Mesendoderm (in vitro differentiated cells): ENCODE measurements around the gene MYBPC2.

Experiments used
- DNase-seq: peaks from one replicate; pipeline ENCODE4 v3.0.0; 2013
- H2AK5ac ChIP-seq: 2 replicates; pipeline ENCODE4 v1.6.1; 2013; ENCODE audit warnings: low read length, inconsistent platforms
- H2BK120ac ChIP-seq: 2 replicates; pipeline ENCODE4 v1.6.1; 2013; ENCODE audit warnings: low read depth, mild to moderate bottlenecking, low read length, moderate library complexity, mixed read lengths
- H2BK15ac ChIP-seq: replicated peaks from 2 replicates; pipeline ENCODE4 v1.6.1; 2013; ENCODE audit warnings: low read depth, mild to moderate bottlenecking, moderate library complexity
- H2BK5ac ChIP-seq: 2 replicates; pipeline ENCODE4 v1.6.1; 2013; ENCODE audit warnings: low read length, inconsistent platforms
- H3K18ac ChIP-seq: 2 replicates; pipeline ENCODE4 v1.6.1; 2013; ENCODE audit warnings: mild to moderate bottlenecking, low read length, mixed read lengths
- H3K23ac ChIP-seq: one replicate; pipeline ENCODE4 v1.6.1; 2013; ENCODE audit warnings: low read length
- H3K27ac ChIP-seq: 2 replicates; pipeline ENCODE4 v1.5.1; 2013; ENCODE audit warnings: low read depth, mild to moderate bottlenecking, inconsistent platforms, low read length, moderate library complexity
- H3K27me3 ChIP-seq: 2 replicates; pipeline ENCODE4 v1.6.1; 2013; ENCODE audit warnings: low read length, control low read depth, mild to moderate bottlenecking, inconsistent platforms; ENCODE audit not compliant: insufficient read depth, poor library complexity
- H3K36me3 ChIP-seq: 2 replicates; pipeline ENCODE4 v1.6.1; 2013; ENCODE audit warnings: low read length, inconsistent platforms; ENCODE audit not compliant: control insufficient read depth, insufficient read depth
- H3K4ac ChIP-seq: one replicate; pipeline ENCODE4 v1.6.1; 2013; ENCODE audit warnings: low read depth, mild to moderate bottlenecking, low read length, moderate library complexity
- H3K4me1 ChIP-seq: 2 replicates; pipeline ENCODE4 v1.6.1; 2013; ENCODE audit warnings: low read depth, low read length, inconsistent platforms; ENCODE audit not compliant: control insufficient read depth
- H3K4me2 ChIP-seq: 2 replicates; pipeline ENCODE4 v1.6.1; 2013; ENCODE audit warnings: low read length
- H3K4me3 ChIP-seq: 2 replicates; pipeline ENCODE4 v1.5.1; 2013; ENCODE audit warnings: mild to moderate bottlenecking, low read length
- H3K56ac ChIP-seq: one replicate; pipeline ENCODE4 v1.6.1; 2013; ENCODE audit warnings: low read length
- H3K79me1 ChIP-seq: 2 replicates; pipeline ENCODE4 v1.6.1; 2013; ENCODE audit warnings: low read length, inconsistent platforms
- H3K79me2 ChIP-seq: 2 replicates; pipeline ENCODE4 v1.6.1; 2013; ENCODE audit warnings: mild to moderate bottlenecking, low read length; ENCODE audit not compliant: control insufficient read depth, insufficient read depth
- H3K9ac ChIP-seq: 2 replicates; pipeline ENCODE4 v1.6.1; 2013; ENCODE audit warnings: low read length, inconsistent platforms
- H4K5ac ChIP-seq: one replicate; pipeline ENCODE4 v1.6.1; 2013; ENCODE audit warnings: low read length
- H4K8ac ChIP-seq: one replicate; pipeline ENCODE4 v1.6.1; 2013; ENCODE audit warnings: low read depth, mild to moderate bottlenecking, control low read depth, low read length, moderate library complexity
- WGBS: extraction: QIAGEN DNeasy Blood & Tissue Kit; methylation state at CpG from one replicate; pipeline ENCODE4 v1.1.7; 2013; ENCODE audit warnings: low lambda C conversion rate, missing lambda C conversion rate; ENCODE audit not compliant: insufficient coverage; ENCODE audit errors: extremely low coverage; 5-methylcytosine and 5-hydroxymethylcytosine counted together

MYBPC2 gene

DNA sequence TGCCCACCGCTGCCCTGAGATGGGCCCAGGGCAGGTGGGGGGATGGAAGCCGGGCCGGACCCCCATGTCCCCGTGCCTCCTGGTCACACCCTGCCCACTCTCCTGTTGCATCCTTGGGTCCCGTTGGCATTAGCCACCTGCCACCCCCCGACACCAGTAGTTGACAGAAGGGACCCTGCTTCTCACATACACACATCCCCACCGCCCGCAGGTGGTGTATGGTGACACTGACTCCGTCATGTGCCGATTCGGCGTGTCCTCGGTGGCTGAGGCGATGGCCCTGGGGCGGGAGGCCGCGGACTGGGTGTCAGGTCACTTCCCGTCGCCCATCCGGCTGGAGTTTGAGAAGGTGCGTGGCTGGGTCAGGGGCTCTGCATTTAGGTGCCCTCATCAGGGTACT is 19.2 kb upstream of the MYBPC2 start:
- peaks cover 4% of the 10 kb centered on the region for H3K36me3 ChIP-seq
- no peaks in the 10 kb centered on the region for H3K27me3 ChIP-seq
- no peak for DNase-seq
- no peaks in the 10 kb centered on the region for H3K79me2 ChIP-seq
- WGBS: no CpG with 5 or more reads among the region's 21 CpGs
- no peak overlapping the region for H2BK120ac ChIP-seq
- no peak overlapping the region for H3K4ac ChIP-seq
- no peak overlapping the region for H3K18ac ChIP-seq
- no peak overlapping the region for H4K8ac ChIP-seq
- no peak overlapping the region for H4K5ac ChIP-seq
- H3K27ac ChIP-seq: no peak overlapping the region
- no peak overlapping the region for H2BK15ac ChIP-seq
- no peak overlapping the region for H2AK5ac ChIP-seq
- H3K79me1 ChIP-seq: no peaks in the 10 kb centered on the region
- H2BK5ac ChIP-seq: no peak overlapping the region
- H3K4me3 ChIP-seq: no peak overlapping the region
- no peak overlapping the region for H3K23ac ChIP-seq
- H3K9ac ChIP-seq: no peak overlapping the region
- H3K4me2 ChIP-seq: no peak overlapping the region
- H3K56ac ChIP-seq: no peak overlapping the region
- no peaks in the 10 kb centered on the region for H3K4me1 ChIP-seq

DNA sequence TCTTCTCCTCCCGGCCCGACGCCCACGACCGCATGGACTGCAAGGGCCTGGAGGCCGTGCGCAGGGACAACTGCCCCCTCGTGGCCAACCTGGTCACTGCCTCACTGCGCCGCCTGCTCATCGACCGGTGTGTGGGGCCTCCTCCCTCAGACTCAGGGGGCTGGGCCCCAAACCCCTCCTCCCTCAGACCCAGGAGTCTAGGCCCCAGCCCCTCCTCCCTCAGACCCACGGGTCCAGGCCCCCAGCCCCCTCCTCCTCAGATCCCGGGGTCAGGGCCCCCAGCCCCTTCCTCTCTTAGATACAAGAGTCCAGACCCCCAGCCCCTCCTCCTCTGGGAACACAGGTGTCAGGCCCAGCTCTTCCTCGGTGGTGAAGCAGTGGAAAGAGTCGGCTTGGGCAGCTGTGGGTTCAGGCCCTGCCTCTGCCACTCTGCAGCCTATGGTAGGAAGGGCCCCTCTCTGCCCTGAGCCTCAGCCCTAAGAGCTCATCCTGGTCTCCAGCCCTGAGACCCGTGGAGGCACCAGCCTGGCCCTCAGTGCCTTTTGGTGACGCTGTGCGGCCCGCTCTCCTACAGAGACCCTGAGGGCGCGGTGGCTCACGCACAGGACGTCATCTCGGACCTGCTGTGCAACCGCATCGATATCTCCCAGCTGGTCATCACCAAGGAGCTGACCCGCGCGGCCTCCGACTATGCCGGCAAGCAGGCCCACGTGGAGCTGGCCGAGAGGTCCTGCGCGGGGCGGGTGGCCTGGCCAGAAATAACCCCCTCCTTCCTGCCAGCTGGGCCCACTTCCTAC is 17.6 kb upstream of the MYBPC2 start:
- no peak overlapping the region for H3K27ac ChIP-seq
- no peaks in the 10 kb centered on the region for H3K27me3 ChIP-seq
- H3K4me1 ChIP-seq: no peaks in the 10 kb centered on the region
- no peak overlapping the region for H4K5ac ChIP-seq
- no peaks in the 10 kb centered on the region for H3K36me3 ChIP-seq
- H2BK120ac ChIP-seq: no peak overlapping the region
- H3K4me3 ChIP-seq: no peak overlapping the region
- H3K79me2 ChIP-seq: no peaks in the 10 kb centered on the region
- WGBS: no CpG with 5 or more reads among the region's 37 CpGs
- H3K4me2 ChIP-seq: no peak overlapping the region
- DNase-seq: peak; percentile 88
- no peak overlapping the region for H3K56ac ChIP-seq
- no peak overlapping the region for H3K4ac ChIP-seq
- no peak overlapping the region for H3K18ac ChIP-seq
- H2BK5ac ChIP-seq: no peak overlapping the region
- no peak overlapping the region for H2BK15ac ChIP-seq
- H3K23ac ChIP-seq: no peak overlapping the region
- H3K9ac ChIP-seq: no peak overlapping the region
- no peak overlapping the region for H2AK5ac ChIP-seq
- H4K8ac ChIP-seq: no peak overlapping the region
- H3K79me1 ChIP-seq: no peaks in the 10 kb centered on the region

DNA sequence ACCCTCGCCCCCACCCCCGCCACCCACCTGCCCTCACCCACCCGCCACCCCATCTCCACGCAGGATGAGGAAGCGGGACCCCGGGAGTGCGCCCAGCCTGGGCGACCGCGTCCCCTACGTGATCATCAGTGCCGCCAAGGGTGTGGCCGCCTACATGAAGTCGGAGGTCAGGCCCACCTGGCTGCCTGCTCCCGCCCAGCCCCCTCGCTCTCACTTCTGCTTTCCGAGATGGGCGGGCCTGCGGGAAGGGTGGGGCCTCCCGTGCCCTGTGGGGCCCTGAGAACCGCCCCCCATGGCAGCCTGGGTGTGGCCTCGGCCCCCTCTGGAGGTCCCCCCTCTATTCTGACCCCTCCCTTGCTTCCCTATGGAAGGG is 17.0 kb upstream of the MYBPC2 start:
- Histone ChIP-seq H2BK5ac (no peak overlapping the region), H4K5ac (no peak overlapping the region), H4K8ac (no peak overlapping the region), H3K4me2 (no peak overlapping the region), H3K23ac (no peak overlapping the region), H3K4me3 (no peak overlapping the region), H3K27me3 (no peaks in the 10 kb centered on the region), H3K4me1 (no peaks in the 10 kb centered on the region), H3K56ac (no peak overlapping the region), H3K18ac (no peak overlapping the region), H3K4ac (no peak overlapping the region), H3K27ac (no peak overlapping the region), H3K79me2 (no peaks in the 10 kb centered on the region), H3K36me3 (no peaks in the 10 kb centered on the region), H2BK120ac (no peak overlapping the region), H2BK15ac (no peak overlapping the region), H3K79me1 (no peaks in the 10 kb centered on the region), H2AK5ac (no peak overlapping the region), H3K9ac (no peak overlapping the region)
- WGBS: no CpG with 5 or more reads among the region's 22 CpGs
- DNase-seq: no peak

DNA sequence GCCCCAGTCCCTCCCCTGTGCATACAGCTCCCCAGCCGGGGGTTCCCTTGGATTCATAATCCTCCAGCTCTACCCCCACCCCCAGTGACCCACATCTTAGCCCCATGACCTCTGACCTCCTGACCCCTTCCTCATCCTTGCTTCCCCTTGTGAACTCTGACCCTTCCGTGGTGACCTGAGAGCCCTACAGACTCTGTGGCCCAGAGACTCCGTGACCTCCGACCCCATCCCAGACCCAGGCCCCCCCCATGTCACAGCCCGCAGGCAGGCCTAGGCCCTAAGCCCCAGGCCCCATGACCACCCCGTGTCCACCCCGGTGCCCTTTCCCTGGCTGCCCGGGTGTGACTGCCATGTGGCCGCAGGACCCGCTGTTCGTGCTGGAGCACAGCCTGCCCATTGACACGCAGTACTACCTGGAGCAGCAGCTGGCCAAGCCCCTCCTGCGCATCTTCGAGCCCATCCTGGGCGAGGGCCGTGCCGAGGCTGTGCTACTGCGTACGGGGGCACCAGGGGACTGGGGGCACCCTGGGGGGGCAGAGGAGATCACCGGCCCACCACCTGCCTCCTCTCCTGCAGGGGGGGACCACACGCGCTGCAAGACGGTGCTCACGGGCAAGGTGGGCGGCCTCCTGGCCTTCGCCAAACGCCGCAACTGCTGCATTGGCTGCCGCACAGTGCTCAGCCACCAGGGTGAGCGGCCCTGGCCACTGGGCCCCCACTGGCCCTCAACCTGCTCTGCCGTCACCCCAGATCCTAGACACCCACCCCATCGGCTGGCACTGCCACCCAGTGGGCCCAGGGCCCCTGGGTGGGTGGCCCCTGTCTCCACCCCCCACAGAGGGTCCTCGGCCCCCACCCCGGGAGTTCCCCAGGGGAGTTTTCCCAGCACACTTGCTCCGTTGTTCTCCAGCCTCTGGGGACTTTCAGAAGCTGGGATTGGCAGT is 16.4 kb upstream of the MYBPC2 start:
- Histone ChIP-seq H4K5ac (no peak overlapping the region), H2BK15ac (no peak overlapping the region), H3K56ac (no peak overlapping the region), H2AK5ac (no peak overlapping the region), H3K4me3 (no peak overlapping the region), H2BK120ac (no peak overlapping the region), H2BK5ac (no peak overlapping the region), H3K79me1 (no peaks in the 10 kb centered on the region), H3K4me2 (no peak overlapping the region), H3K27me3 (no peaks in the 10 kb centered on the region), H3K18ac (no peak overlapping the region), H3K4ac (no peak overlapping the region), H4K8ac (no peak overlapping the region), H3K4me1 (no peaks in the 10 kb centered on the region), H3K36me3 (no peaks in the 10 kb centered on the region), H3K9ac (no peak overlapping the region), H3K27ac (no peak overlapping the region), H3K23ac (no peak overlapping the region), H3K79me2 (no peaks in the 10 kb centered on the region)
- no CpG with 5 or more reads among the region's 35 CpGs for WGBS
- DNase-seq: no peak

DNA sequence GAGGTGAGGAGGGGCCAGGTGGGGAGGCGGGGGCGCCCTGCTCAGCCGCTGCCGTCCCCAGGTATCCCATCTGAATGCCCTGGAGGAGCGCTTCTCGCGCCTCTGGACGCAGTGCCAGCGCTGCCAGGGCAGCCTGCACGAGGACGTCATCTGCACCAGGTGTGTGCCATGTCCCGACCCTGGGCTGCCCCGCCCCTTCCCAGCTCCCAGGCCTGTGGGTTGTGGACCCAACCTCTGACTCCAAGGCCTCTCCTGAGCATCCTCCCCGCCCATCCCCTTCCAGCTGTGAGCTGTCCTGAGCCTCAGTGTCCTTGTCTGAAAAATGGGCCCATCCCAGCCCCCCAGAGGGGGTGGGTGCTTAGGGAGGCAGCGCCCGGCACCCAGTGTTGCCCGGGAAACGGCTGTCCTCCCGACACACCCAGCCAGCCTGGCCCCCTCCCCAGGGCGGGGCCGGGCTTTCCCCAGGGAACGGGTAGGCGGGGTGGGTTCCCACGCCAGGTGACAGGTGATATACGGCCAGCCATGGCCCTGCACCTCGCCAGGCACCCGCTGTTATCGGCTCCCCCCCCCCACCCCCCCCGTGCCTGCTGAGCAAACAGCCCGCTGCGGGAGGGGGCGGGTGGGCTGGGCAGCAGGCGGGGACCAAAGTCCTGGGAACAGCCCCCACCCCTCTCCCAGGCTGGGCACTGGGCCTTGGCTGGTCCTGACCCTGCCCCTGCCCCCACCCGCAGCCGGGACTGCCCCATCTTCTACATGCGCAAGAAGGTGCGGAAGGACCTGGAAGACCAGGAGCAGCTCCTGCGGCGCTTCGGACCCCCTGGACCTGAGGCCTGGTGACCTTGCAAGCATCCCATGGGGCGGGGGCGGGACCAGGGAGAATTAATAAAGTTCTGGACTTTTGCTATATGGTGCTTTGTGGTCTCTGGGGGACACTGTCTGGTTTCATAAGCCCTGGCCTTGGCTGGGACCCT is 15.3 kb upstream of the MYBPC2 start:
- H4K8ac ChIP-seq: no peak overlapping the region
- no peak overlapping the region for H3K56ac ChIP-seq
- no peak overlapping the region for H3K27ac ChIP-seq
- no peaks in the 10 kb centered on the region for H3K4me1 ChIP-seq
- H3K79me1 ChIP-seq: no peaks in the 10 kb centered on the region
- no peak overlapping the region for H2AK5ac ChIP-seq
- H3K4ac ChIP-seq: no peak overlapping the region
- no peak overlapping the region for H3K4me3 ChIP-seq
- H3K9ac ChIP-seq: no peak overlapping the region
- DNase-seq: no peak
- H3K36me3 ChIP-seq: no peaks in the 10 kb centered on the region
- no peaks in the 10 kb centered on the region for H3K79me2 ChIP-seq
- no peak overlapping the region for H2BK120ac ChIP-seq
- no peak overlapping the region for H3K4me2 ChIP-seq
- H3K23ac ChIP-seq: no peak overlapping the region
- no peak overlapping the region for H3K18ac ChIP-seq
- no peak overlapping the region for H4K5ac ChIP-seq
- no CpG with 5 or more reads among the region's 42 CpGs for WGBS
- H2BK5ac ChIP-seq: no peak overlapping the region
- no peaks in the 10 kb centered on the region for H3K27me3 ChIP-seq
- no peak overlapping the region for H2BK15ac ChIP-seq
